NB4 (cell line): ENCODE data around the gene PLOD2.

Source experiments
- CTCF ChIP-seq: IDR thresholded peaks from one replicate; pipeline ENCODE4 v1.5.1; 2012; ENCODE audit warnings: low read depth, low read length
- MAX ChIP-seq: IDR thresholded peaks from 2 replicates; pipeline ENCODE4 v1.6.1; 2011; ENCODE audit warnings: low read depth, low read length
- POLR2A ChIP-seq: IDR thresholded peaks from 2 replicates; pipeline ENCODE4 v1.6.1; 2011; ENCODE audit warnings: mild to moderate bottlenecking; ENCODE audit not compliant: insufficient read length; ENCODE audit errors: extremely low read depth

DNA sequence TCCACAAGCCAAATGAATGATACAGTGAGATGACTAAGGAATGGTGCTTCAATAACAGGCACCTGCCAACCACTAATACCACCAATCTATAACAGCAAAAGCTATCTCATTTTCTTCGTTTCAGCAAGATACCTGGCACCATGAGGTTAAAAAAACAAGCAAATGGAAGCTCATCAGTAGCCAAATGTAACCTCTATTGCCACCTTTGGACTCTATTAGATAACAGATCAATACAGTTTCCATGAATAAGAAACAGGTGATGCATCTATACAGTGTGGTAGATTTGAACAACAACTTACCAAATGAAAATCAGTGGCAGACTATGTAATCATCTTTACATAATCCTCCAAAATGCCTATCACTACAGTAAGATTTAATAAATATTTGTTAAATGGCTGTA, 32.8 kb downstream of the PLOD2 start:
- TF ChIP-seq CTCF: no peak
- no peak for TF ChIP-seq POLR2A
- no peak for TF ChIP-seq MAX
